H1 (cell line): ENCODE data around the gene IFNB1. TPM values are rescaled to one million over a fixed set of nuclear protein-coding genes. Genes with fewer than 3 reads are reported as not detected.

Experiments used
- CTCF ChIA-PET: fragments of 300-600 bp; sonication (Branson Sonifier 250); formaldehyde crosslinking; loops from one replicate; lab custom pipeline; 2021; ENCODE audit not compliant: partially characterized antibody; lab: Charles Lee
- POLR2A ChIA-PET: fragments of 300-600 bp; sonication (Branson Sonifier 250); formaldehyde crosslinking; loops from one replicate; lab custom pipeline; 2021; ENCODE audit warnings: inconsistent platforms; ENCODE audit not compliant: partially characterized antibody; lab: Charles Lee
- DNase-seq, 2 experiments: peaks; one replicate each; pipeline versions ENCODE4 v3.0.0 to v3.0.0-alpha.2; 2010 to 2022; ENCODE audit warnings: low spot score in 2 of 2, low read depth in 1 of 2, mixed read lengths in 1 of 2
- FAIRE-seq: peaks from 2 replicates; lab custom pipeline; 2011; peaks lifted over from hg19 to GRCh38; lab: Jason Lieb, UNC
- H2AFZ ChIP-seq: 2 replicates; pipeline ENCODE4 v1.8.1; 2012; ENCODE audit warnings: low read length, inconsistent platforms
- H2AK5ac ChIP-seq: 2 replicates; pipeline ENCODE4 v1.6.1; 2013; ENCODE audit warnings: low read depth, low read length
- H2BK120ac ChIP-seq: replicated peaks from 2 replicates; pipeline ENCODE3; 2013; ENCODE audit warnings: low read depth, low read length, inconsistent platforms
- H2BK12ac ChIP-seq: 2 replicates; pipeline ENCODE4 v1.6.1; 2013; ENCODE audit warnings: low read depth, low read length
- H2BK15ac ChIP-seq: 2 replicates; pipeline ENCODE4 v1.6.1; 2013; ENCODE audit warnings: low read length
- H2BK20ac ChIP-seq: 2 replicates; pipeline ENCODE4 v1.6.1; 2013; ENCODE audit warnings: low read length
- H2BK5ac ChIP-seq: 2 replicates; pipeline ENCODE4 v1.6.1; 2013; ENCODE audit warnings: low read depth, low read length
- H3K14ac ChIP-seq: 2 replicates; pipeline ENCODE4 v1.6.1; 2013; ENCODE audit warnings: inconsistent platforms; ENCODE audit not compliant: insufficient read length
- H3K18ac ChIP-seq: 2 replicates; pipeline ENCODE4 v1.6.1; 2013; ENCODE audit warnings: low read length; ENCODE audit errors: extremely low read depth
- H3K23ac ChIP-seq: 2 replicates; pipeline ENCODE4 v1.6.1; 2013; ENCODE audit warnings: inconsistent platforms; ENCODE audit not compliant: insufficient read length
- H3K23me2 ChIP-seq: 2 replicates; pipeline ENCODE4 v1.6.1; 2013; ENCODE audit warnings: low read depth, low read length
- H3K27ac ChIP-seq: 2 replicates; pipeline ENCODE4 v1.6.1; 2011; ENCODE audit warnings: low read depth, low read length, inconsistent platforms
- H3K27me3 ChIP-seq, 4 experiments: replicated peaks in 1 of 4; 1 replicate in 1 of 4; 2 replicates in 3 of 4; pipeline versions ENCODE4 v1.6.1 to v1.8.1; 2011 to 2013; ENCODE audit warnings: low read length in 3 of 4, mild to moderate bottlenecking in 3 of 4, inconsistent platforms in 2 of 4, mixed read lengths in 2 of 4, moderate library complexity in 1 of 4; ENCODE audit not compliant: control insufficient read depth in 3 of 4, insufficient read depth in 3 of 4; ENCODE audit errors: extremely low read depth in 1 of 4
- H3K36me3 ChIP-seq, 4 experiments: 2 replicates each; pipeline versions ENCODE4 v1.6.1 to v1.8.1; 2011 to 2013; ENCODE audit warnings: mild to moderate bottlenecking in 4 of 4, low read length in 3 of 4, moderate library complexity in 2 of 4, control low read depth in 1 of 4, inconsistent platforms in 1 of 4; ENCODE audit not compliant: insufficient read depth in 4 of 4, control insufficient read depth in 2 of 4
- H3K4ac ChIP-seq: replicated peaks from 2 replicates; pipeline ENCODE3; 2013; ENCODE audit warnings: low read length, low read depth, mixed read lengths, inconsistent platforms; ENCODE audit not compliant: insufficient read length
- H3K4me1 ChIP-seq, 4 experiments: replicated peaks in 1 of 4; 1 replicate in 1 of 4; 2 replicates in 3 of 4; pipeline versions ENCODE4 v1.6.1 to v1.8.1; 2011 to 2013; ENCODE audit warnings: low read length in 3 of 4, inconsistent platforms in 2 of 4, mixed read lengths in 1 of 4; ENCODE audit not compliant: insufficient read depth in 4 of 4, control insufficient read depth in 3 of 4
- H3K4me2 ChIP-seq, 2 experiments: 2 replicates each; pipeline versions ENCODE4 v1.6.1 to v1.8.1; 2011 to 2013; ENCODE audit warnings: low read depth in 2 of 2, low read length in 2 of 2, control low read depth in 1 of 2, inconsistent platforms in 1 of 2, mild to moderate bottlenecking in 1 of 2; ENCODE audit not compliant: insufficient read depth in 1 of 2
- H3K4me3 ChIP-seq, 4 experiments: fragments of 200-600, 300-600 bp in 1 of 4; sonication (generic), shearing (Covaris generic), sonication (Bioruptor Twin) in 1 of 4; 2 replicates each; pipeline versions ENCODE4 v1.5.1 to v1.8.1; 2011 to 2016; ENCODE audit warnings: low read length in 4 of 4, low read depth in 3 of 4, control low read depth in 2 of 4, inconsistent platforms in 2 of 4, mild to moderate bottlenecking in 2 of 4, mixed read lengths in 1 of 4, moderate library complexity in 1 of 4; ENCODE audit not compliant: insufficient read depth in 2 of 4; ENCODE audit errors: extremely low read depth in 1 of 4
- H3K56ac ChIP-seq: replicated peaks from 2 replicates; pipeline ENCODE3; 2013; ENCODE audit warnings: low read depth, mild to moderate bottlenecking, mixed read lengths, low read length, inconsistent platforms; ENCODE audit not compliant: insufficient read length
- H3K79me1 ChIP-seq: 2 replicates; pipeline ENCODE4 v1.6.1; 2013; ENCODE audit warnings: low read depth, low read length, control low read depth
- H3K79me2 ChIP-seq, 2 experiments: 2 replicates each; pipeline versions ENCODE4 v1.6.1 to v1.8.1; 2012 to 2013; ENCODE audit warnings: low read length in 2 of 2, mild to moderate bottlenecking in 2 of 2, inconsistent platforms in 1 of 2; ENCODE audit not compliant: insufficient read depth in 2 of 2, control insufficient read depth in 1 of 2
- H3K9ac ChIP-seq, 4 experiments: replicated peaks in 1 of 4; 1 replicate in 1 of 4; 2 replicates in 3 of 4; pipeline versions ENCODE4 v1.6.1 to v1.8.1; 2011 to 2013; ENCODE audit warnings: low read depth in 3 of 4, low read length in 3 of 4, control low read depth in 2 of 4, mild to moderate bottlenecking in 2 of 4, moderate library complexity in 2 of 4, inconsistent platforms in 1 of 4; ENCODE audit errors: extremely low read depth in 1 of 4
- H3K9me3 ChIP-seq, 2 experiments: 2 replicates each; pipeline versions ENCODE4 v1.6.1 to v1.8.1; 2012 to 2013; ENCODE audit warnings: mild to moderate bottlenecking in 2 of 2, moderate library complexity in 2 of 2, control low read depth in 1 of 2, inconsistent platforms in 1 of 2, low read depth in 1 of 2, low read length in 1 of 2, mixed read lengths in 1 of 2; ENCODE audit not compliant: insufficient read depth in 2 of 2
- H4K20me1 ChIP-seq, 2 experiments: replicated peaks in 1 of 2; 2 replicates each; pipeline versions ENCODE3 to v1.8.1; 2011 to 2013; ENCODE audit warnings: inconsistent platforms in 2 of 2, low read length in 2 of 2, mild to moderate bottlenecking in 1 of 2; ENCODE audit not compliant: insufficient read depth in 2 of 2, control insufficient read depth in 1 of 2
- H4K5ac ChIP-seq: 2 replicates; pipeline ENCODE4 v1.6.1; 2013; ENCODE audit warnings: low read length, low read depth, mixed read lengths, inconsistent platforms; ENCODE audit not compliant: insufficient read length
- H4K8ac ChIP-seq: 2 replicates; pipeline ENCODE4 v1.8.0; 2013; ENCODE audit warnings: mild to moderate bottlenecking, moderate library complexity, low read length, inconsistent platforms; ENCODE audit not compliant: insufficient read depth; ENCODE audit errors: extremely low read depth
- H4K91ac ChIP-seq: replicated peaks from 2 replicates; pipeline ENCODE3; 2013; ENCODE audit warnings: low read length, mixed read lengths, inconsistent platforms; ENCODE audit not compliant: insufficient read length
- RBBP5 ChIP-seq: IDR thresholded peaks from 2 replicates; pipeline ENCODE4 v1.7.1; 2012; ENCODE audit warnings: low read depth, mild to moderate bottlenecking, inconsistent platforms, low read length, moderate library complexity, borderline replicate concordance
- WGBS, 2 experiments: shearing (Covaris generic) in 1 of 2; methylation state at CpG; one replicate each; pipeline versions ENCODE4 v1.1.6 to v1.1.7; 2013 to 2015; ENCODE audit warnings: low lambda C conversion rate in 2 of 2, mixed read lengths in 2 of 2, inconsistent platforms in 1 of 2, low coverage in 1 of 2, missing lambda C conversion rate in 1 of 2; ENCODE audit not compliant: insufficient replicate concordance in 2 of 2, insufficient coverage in 1 of 2, insufficient read length in 1 of 2; ENCODE audit errors: extremely low coverage in 1 of 2, missing lambda C conversion rate in 1 of 2; 5-methylcytosine and 5-hydroxymethylcytosine counted together
- polyA plus RNA-seq, 7 experiments: library from polyadenylated mRNA; depleted of rRNA in 3 of 7; stranded (reverse) in 5 of 7; unstranded in 2 of 7; fragments of >200 nt in 5 of 7; fragments of 200-250 nt in 2 of 7; gene quantifications; 1 replicate in 5 of 7; 2 replicates in 1 of 7; 4 replicates in 1 of 7; pipeline versions ENCODE4 v1.2.1 to v1.2.3, GENCODE V29; 2011 to 2013; ENCODE audit warnings: missing spikeins in 2 of 7, mixed read lengths in 2 of 7
- total RNA-seq: library from RNA; stranded (reverse); fragmentation: NEBNext Ultra II Directional; extraction: Animal tissue kit (Norgen Biotek cat#: 25700); gene quantifications from 2 replicates; pipeline ENCODE4 v1.2.1, GENCODE V29; 2021

The IFNB1 gene
- total and polyA plus RNA-seq, 2 of the 8 experiments (the other 6 are each of a cell fraction or from before 2014, with no cell fraction given), result not detected

DNA sequence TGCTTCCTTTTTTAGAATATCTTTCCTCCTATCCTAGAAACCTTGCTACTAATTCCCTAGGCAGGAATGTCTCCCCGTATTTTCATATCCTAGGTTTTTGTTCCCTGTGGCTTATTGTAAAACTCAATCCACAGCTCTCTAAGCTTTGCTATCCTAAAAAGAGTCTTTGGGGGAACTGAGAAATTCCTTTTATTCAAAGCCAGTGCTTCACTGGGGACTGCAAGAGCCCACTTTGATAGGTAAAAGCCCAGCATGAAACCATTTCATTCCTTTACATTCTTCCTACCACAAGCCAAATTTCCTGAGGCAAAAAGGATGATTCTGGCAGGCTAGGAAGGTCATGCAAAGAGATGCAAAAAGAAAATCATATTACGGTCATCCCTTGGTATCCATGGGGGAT lies 40.5 kb downstream of the IFNB1 start:
- H4K20me1 ChIP-seq, result no peaks in the 10 kb centered on the region
- no peak overlapping the region for H3K14ac ChIP-seq
- H3K79me1 ChIP-seq, result no peaks in the 10 kb centered on the region
- DNase-seq, result no peak
- H3K18ac ChIP-seq, result no peak overlapping the region
- 61% methylated on average over 2 of the region's 2 CpGs; no CpG with 5 or more reads in 1 of the 2 experiments for WGBS, 2 experiments
- H3K4me2 ChIP-seq, result no peak overlapping the region
- H3K79me2 ChIP-seq, result no peaks in the 10 kb centered on the region
- no peak overlapping the region for H4K5ac ChIP-seq
- no peak overlapping the region for H3K27ac ChIP-seq
- H2BK15ac ChIP-seq, result no peak overlapping the region
- no peak overlapping the region for H4K91ac ChIP-seq
- no peak overlapping the region; a peak in 1 of 7 replicates for H3K9ac ChIP-seq
- H2BK120ac ChIP-seq, result no peak overlapping the region
- H2BK20ac ChIP-seq, result no peak overlapping the region
- no peak overlapping the region for H3K4ac ChIP-seq
- H2BK12ac ChIP-seq, result no peak overlapping the region
- H3K23me2 ChIP-seq, result no peaks in the 10 kb centered on the region
- H3K4me1 ChIP-seq, result peaks cover 0 to 2% (median 0%) of the 10 kb centered on the region in 4 experiments; a peak in 1 of 7 replicates
- no peaks in the 10 kb centered on the region for H3K36me3 ChIP-seq
- no peak overlapping the region for H4K8ac ChIP-seq
- ChIA-PET CTCF (interaction anchor here (0.5 to 0.6 kb wide), 2 partner anchors 34 to 976 kb away, joined by 3 to 5 read pairs; no protein-coding TSS in a partner anchor), POLR2A (no interaction called here)
- H2AK5ac ChIP-seq, result no peak overlapping the region
- peaks cover 0 to 9% (median 5%) of the 10 kb centered on the region in 4 experiments; a peak in 5 of 7 replicates for H3K27me3 ChIP-seq
- no peaks in the 10 kb centered on the region for H3K9me3 ChIP-seq
- H3K23ac ChIP-seq, result no peak overlapping the region
- H2BK5ac ChIP-seq, result no peak overlapping the region
- no peak for FAIRE-seq
- no peak overlapping the region for H2AFZ ChIP-seq
- H3K4me3 ChIP-seq, result no peak overlapping the region
- no peak overlapping the region for H3K56ac ChIP-seq
- TF ChIP-seq RBBP5, result no peak
